Kidney capillary endothelial cell (primary cell): ENCODE data around the gene SRPX.

Experiments
- DNase-seq: peaks from one replicate; pipeline ENCODE4 v3.0.0-alpha.2; 2018; ENCODE audit warnings: low spot score

The SRPX gene

GRCh38 chrX:38129366-38129765 is 91.3 kb downstream of the SRPX start:
- DNase-seq = no peak

GRCh38 chrX:38127961-38128360 is 92.7 kb downstream of the SRPX start:
- DNase-seq = no peak

GRCh38 chrX:38126179-38126578 is 94.5 kb downstream of the SRPX start:
- peak; percentile 3 for DNase-seq

- DNase-seq = no peak
These were observed 96.7 kb downstream of the SRPX start for GRCh38 chrX:38124000-38124399.

- DNase-seq = no peak
These were observed 103.2 kb downstream of the SRPX start for GRCh38 chrX:38117485-38117884.

GRCh38 chrX:38116706-38117105 is 104.0 kb downstream of the SRPX start:
- no peak for DNase-seq

GRCh38 chrX:38112566-38112965 is 108.1 kb downstream of the SRPX start:
- DNase-seq = no peak

- no peak for DNase-seq
These were observed 109.5 kb downstream of the SRPX start for GRCh38 chrX:38111196-38111595.

GRCh38 chrX:38110231-38110630 is 110.4 kb downstream of the SRPX start:
- DNase-seq = no peak

- DNase-seq = no peak
These were observed 111.4 kb downstream of the SRPX start for GRCh38 chrX:38109042-38109898.

- peak; percentile 16 for DNase-seq
These were observed 112.3 kb downstream of the SRPX start for GRCh38 chrX:38108364-38108763.

- DNase-seq = no peak
These were observed 113.5 kb downstream of the SRPX start for GRCh38 chrX:38106991-38107655.

- DNase-seq = no peak
These were observed 115.4 kb downstream of the SRPX start for GRCh38 chrX:38105216-38105725.

GRCh38 chrX:38103857-38104812 is 116.5 kb downstream of the SRPX start:
- DNase-seq = no peak

- no peak for DNase-seq
These were observed 117.8 kb downstream of the SRPX start for GRCh38 chrX:38102875-38103274.

GRCh38 chrX:38102240-38102639 is 118.4 kb downstream of the SRPX start:
- no peak for DNase-seq

- DNase-seq = no peak
These were observed 121.0 kb downstream of the SRPX start for GRCh38 chrX:38099688-38100087.
